K562 (cell line): ENCODE results near the gene FOXO3. TPM values are rescaled to one million over a fixed set of nuclear protein-coding genes. Genes with fewer than 3 reads are reported as not detected.
"Not testable (repeated sequence)": the region's sequence is repeated elsewhere in the genome, so short reads cannot be mapped to it uniquely, and the experiment has no call there.

ENCODE experiments used
- ATAC-seq: fragments of 200-7000 bp; cut with Tn5 transposase; 3 replicates; pipeline ENCODE4 v1.9.1; 2020; ENCODE audit warnings: moderate library complexity
- BruUV-seq: library from RNA; stranded (reverse); fragments of 400-500 nt; replicated peaks from 2 replicates; lab custom pipeline; 2021; lab: Mats Ljungman, UMichigan
- CTCF ChIA-PET: fragments of 300-600 bp; formaldehyde crosslinking; extraction: SDS; loops from one replicate; lab custom pipeline; 2021; ENCODE audit warnings: low intra/inter-chr PET ratio; lab: Yijun Ruan, JAX
- POLR2A ChIA-PET: fragments of 300-600, 350-650 bp; sonication (Branson Sonifier 250); formaldehyde crosslinking; extraction: SDS; loops from one replicate; lab custom pipeline; 2021; ENCODE audit warnings: antibody characterized with exemption, inconsistent platforms; lab: Yijun Ruan, JAX
- DNase-seq, 4 experiments: peaks; one replicate each; pipeline versions ENCODE4 v3.0.0 to v3.0.0-alpha.2; 2011 to 2018; ENCODE audit warnings: low spot score in 3 of 4, mixed read lengths in 3 of 4; ENCODE audit errors: extremely low read depth in 1 of 4
- FAIRE-seq: peaks from 2 replicates; lab custom pipeline; 2011; peaks lifted over from hg19 to GRCh38; lab: Jason Lieb, UNC
- H2AFZ ChIP-seq: 2 replicates; pipeline ENCODE4 v1.6.0; 2011; ENCODE audit warnings: low read depth, low read length, control low read depth, inconsistent platforms
- H3K27ac ChIP-seq: fragments of 200-600 bp; 3 replicates; pipeline ENCODE4 v1.8.0; 2011; ENCODE audit warnings: low read depth, mild to moderate bottlenecking, control low read depth, inconsistent platforms, low read length, moderate library complexity, mixed read lengths; ENCODE audit errors: extremely low read depth
- H3K27me3 ChIP-seq, 2 experiments: fragments of 300-600 bp in 1 of 2; 2 replicates in 1 of 2; 3 replicates in 1 of 2; pipeline versions ENCODE4 v1.6.0 to v1.8.0; 2011; ENCODE audit warnings: inconsistent platforms in 2 of 2, low read length in 2 of 2, mild to moderate bottlenecking in 1 of 2, mixed read lengths in 1 of 2, moderate library complexity in 1 of 2; ENCODE audit not compliant: control insufficient read depth in 2 of 2, insufficient read depth in 2 of 2
- H3K36me3 ChIP-seq: fragments of 300-600 bp; 3 replicates; pipeline ENCODE4 v1.8.0; 2011; ENCODE audit warnings: mild to moderate bottlenecking, low read length, inconsistent platforms; ENCODE audit not compliant: control insufficient read depth, insufficient read depth
- H3K4me1 ChIP-seq, 2 experiments: fragments of 200-600 bp in 1 of 2; replicated peaks in 1 of 2; 2 replicates in 1 of 2; 3 replicates in 1 of 2; pipeline versions ENCODE4 v1.5.1 to v1.8.0; 2011; ENCODE audit warnings: inconsistent platforms in 2 of 2, low read length in 2 of 2, mild to moderate bottlenecking in 1 of 2, mixed read lengths in 1 of 2, moderate library complexity in 1 of 2; ENCODE audit not compliant: control insufficient read depth in 2 of 2, insufficient read depth in 2 of 2
- H3K4me2 ChIP-seq: 2 replicates; pipeline ENCODE4 v1.6.1; 2011; ENCODE audit warnings: low read length, control low read depth, inconsistent platforms, mixed read lengths; ENCODE audit not compliant: insufficient read depth
- H3K4me3 ChIP-seq: fragments of 200-600 bp; sonication (generic), shearing (Covaris generic); 2 replicates; pipeline ENCODE4 v1.5.1; 2016; ENCODE audit warnings: control low read depth, inconsistent platforms
- H3K79me2 ChIP-seq: fragments of 200-600 bp; 3 replicates; pipeline ENCODE4 v1.8.0; 2011; ENCODE audit warnings: low read length, inconsistent platforms; ENCODE audit not compliant: control insufficient read depth, insufficient read depth
- H3K9ac ChIP-seq, 2 experiments: 2 replicates each; pipeline versions ENCODE4 v1.6.0 to v1.6.1; 2011; ENCODE audit warnings: low read depth in 2 of 2, low read length in 2 of 2, control low read depth in 1 of 2, inconsistent platforms in 1 of 2, mild to moderate bottlenecking in 1 of 2, mixed read lengths in 1 of 2; ENCODE audit not compliant: insufficient read depth in 1 of 2
- H3K9me1 ChIP-seq: one replicate; pipeline ENCODE4 v1.6.0; 2011; ENCODE audit warnings: inconsistent platforms, mild to moderate bottlenecking, low read length, moderate library complexity; ENCODE audit not compliant: control insufficient read depth, insufficient read depth
- H3K9me3 ChIP-seq: replicated peaks from 2 replicates; pipeline ENCODE4 v1.5.1; 2011; ENCODE audit warnings: low read depth, low read length, inconsistent platforms; ENCODE audit not compliant: control insufficient read depth, insufficient read depth
- H4K20me1 ChIP-seq: replicated peaks from 2 replicates; pipeline ENCODE4 v1.6.1; 2011; ENCODE audit warnings: low read length, inconsistent platforms, mixed read lengths; ENCODE audit not compliant: control insufficient read depth, insufficient read depth
- ATF2 ChIP-seq: sonication (generic); formaldehyde crosslinking; IDR thresholded peaks from 2 replicates; pipeline ENCODE4 v1.8.1; 2022; ENCODE audit warnings: missing genetic modification reagents
- PKNOX1 ChIP-seq: fragments of 450-650 bp; IDR thresholded peaks from 2 replicates; pipeline ENCODE4 v1.6.1; 2016
- POLR2G ChIP-seq: fragments of 200-400 bp; formaldehyde crosslinking; IDR thresholded peaks from 2 replicates; pipeline ENCODE4 v1.6.1; 2017; ENCODE audit warnings: low read depth, mild to moderate bottlenecking, antibody characterized with exemption, low read length, moderate library complexity
- RBFOX2 ChIP-seq: fragments of 200-400 bp; formaldehyde crosslinking; IDR thresholded peaks from 2 replicates; pipeline ENCODE4 v1.6.1; 2017; ENCODE audit warnings: low read depth, mild to moderate bottlenecking, low read length, moderate library complexity
- RFX5 ChIP-seq: IDR thresholded peaks from 2 replicates; pipeline ENCODE4 v1.6.1; 2011; ENCODE audit warnings: low read depth, mild to moderate bottlenecking, improper control_type of control experiment, low read length
- ZBTB33 ChIP-seq: sonication (generic); formaldehyde crosslinking; IDR thresholded peaks from 2 replicates; pipeline ENCODE4 v1.8.1; 2023; ENCODE audit warnings: mild to moderate bottlenecking, missing genetic modification reagents
- WGBS: fragments of 100-300 bp; shearing (Covaris generic); methylation state at CpG from one replicate; pipeline ENCODE4 v1.1.6; 2016; ENCODE audit warnings: low coverage, mixed read lengths; ENCODE audit not compliant: insufficient coverage; ENCODE audit errors: missing lambda C conversion rate; 5-methylcytosine and 5-hydroxymethylcytosine counted together
- in situ Hi-C: fragments of 300-500 bp; cut with MboI; formaldehyde crosslinking; loops from 4 replicates; pipeline ENCODE4 v1.15.0; 2018; ENCODE audit warnings: inconsistent platforms, mixed read lengths
- intact Hi-C: fragments of 100-400 bp; cut with micrococcal nuclease; formaldehyde crosslinking; loops from 2 replicates; pipeline ENCODE4 v1.14.2; 2022
- polyA plus RNA-seq, 8 experiments: library from polyadenylated mRNA; depleted of rRNA in 4 of 8; stranded (reverse) in 5 of 8; unstranded in 3 of 8; fragments of >200 nt; fragmentation: Nextera tagmentation in 2 of 8; fragmentation: Illumina TruSeq in 1 of 8; extraction: Ambion mirVana in 2 of 8; extraction: Trizol in 1 of 8; gene quantifications; 2 replicates each; pipeline versions ENCODE4 v1.2.1 to v1.2.3, GENCODE V29; 2011 to 2014; ENCODE audit warnings: inconsistent platforms in 1 of 8, missing spikeins in 1 of 8
- total RNA-seq, 7 experiments: library from RNA; depleted of rRNA in 6 of 7; stranded (reverse); fragments of >200 nt in 6 of 7; fragmentation: Illumina TruSeq in 2 of 7; extraction: Trizol in 2 of 7; gene quantifications; 2 replicates each; pipeline versions ENCODE4 v1.2.1 to v1.2.3, GENCODE V29; 2011 to 2021; ENCODE audit warnings: low replicate concordance in 1 of 7

FOXO3 gene
- total and polyA plus RNA-seq, 9 of the 15 experiments (the other 6 are each of a cell fraction or from before 2014, with no cell fraction given): 3.0 to 14.6 (median 6.0) TPM

GRCh38 chr6:108561309-108561647 lies 561 bp downstream of the FOXO3 start:
- not testable (repeated sequence) for BruUV-seq, H3K27ac ChIP-seq
- no CpG with 5 or more reads among the region's 40 CpGs for WGBS

GRCh38 chr6:108561742-108562502 lies 1.2 kb downstream of the FOXO3 start:
- ChIA-PET CTCF (no interaction called here), POLR2A (interaction anchor here (0.5 to 0.6 kb wide), 4 partner anchors 13 to 285 kb away, joined by 3 to 4 read pairs (median 3); no protein-coding TSS in a partner anchor)
- Histone ChIP-seq H3K27ac (peak overlapping the region; percentile 33), H3K27me3 (no peaks in the 10 kb centered on the region), H3K9me1 (no peaks in the 10 kb centered on the region), H3K4me2 (peak overlapping the region; percentile 67), H3K79me2 (peaks cover 38% of the 10 kb centered on the region), H3K36me3 (peaks cover 4% of the 10 kb centered on the region; the same call in 2 of the 3 replicates), H3K9ac (peak overlapping the region; percentile 34 to 62; a peak in 3 of 4 replicates), H2AFZ (no peak overlapping the region; the same call in 1 of the 2 replicates), H3K9me3 (no peaks in the 10 kb centered on the region), H3K4me3 (peak overlapping the region; percentile 6; the same call in 1 of the 2 replicates), H4K20me1 (peaks cover 19% of the 10 kb centered on the region), H3K4me1 (peaks cover 41 to 44% of the 10 kb centered on the region in 2 experiments)
- TF ChIP-seq RBFOX2 (peak; percentile 67), RFX5 (no peak), POLR2G (peak; percentile 36), ZBTB33 (CRISPR knock-in tag) (peak; percentile 93), PKNOX1 (no peak), ATF2 (peak; percentile 14; the same call in 1 of the 2 replicates)
- TSS peak; percentile 21 for BruUV-seq
- in situ Hi-C loops: no loop called here
- intact Hi-C loops: loop anchor here (2.0 to 5.0 kb wide), 3 partner anchors 37 to 220 kb away; no protein-coding TSS in a partner anchor
- ATAC-seq (no peak), DNase-seq (peak in 1 of 4 experiments; percentile 31), FAIRE-seq (no peak)
- 85% methylated on average over 32 of the region's 46 CpGs for WGBS

More at GRCh38 chr6:108561309-108561647, 561 bp downstream of the FOXO3 start:
- ATAC-seq, H3K9me1 ChIP-seq, H2AFZ ChIP-seq, H3K9me3 ChIP-seq, H3K36me3 ChIP-seq, H3K9ac ChIP-seq, FAIRE-seq, CTCF ChIA-PET, DNase-seq, in situ Hi-C loops, H3K4me2 ChIP-seq, POLR2A ChIA-PET, H3K27me3 ChIP-seq: not testable (repeated sequence)
- intact Hi-C loops: loop anchor here (5.0 kb wide), 2 partner anchors 71 to 221 kb away; no protein-coding TSS in a partner anchor
- H4K20me1 ChIP-seq: peaks cover 19% of the 10 kb centered on the region
- TF ChIP-seq RBFOX2 (peak; percentile 64; the same call in 1 of the 2 replicates), POLR2G (peak; percentile 49)
- peaks cover 42 to 44% of the 10 kb centered on the region in 2 experiments for H3K4me1 ChIP-seq
- peak overlapping the region; percentile 82; the same call in 1 of the 2 replicates for H3K4me3 ChIP-seq
- peaks cover 32% of the 10 kb centered on the region for H3K79me2 ChIP-seq
